Muscle of arm (tissue), 14 donors: ENCODE results near the gene RAB28. TPM values are rescaled to one million over a fixed set of nuclear protein-coding genes. Genes with fewer than 3 reads are reported as not detected.

Source experiments
- DNase-seq: peaks from one replicate; pipeline ENCODE4 v3.0.0-alpha.2; 2013
- long read RNA-seq, 11 donors: transcript quantifications; one replicate each; lab custom pipeline, GENCODE V29; 2026
- polyA plus RNA-seq, 12 donors: library from polyadenylated mRNA; unstranded; fragments of 120-200 nt; gene quantifications; one replicate each; pipeline ENCODE4 v1.2.1, GENCODE V29; 2013; ENCODE audit not compliant: insufficient read length in 12 of 12

RAB28 gene
- polyA plus RNA-seq: 10 to 100 TPM in 11 of 12 donors, not detected in 1; 13.4 to 22.8 (median 18.8) TPM
- long read RNA-seq, donor 1, partial matches to known transcripts: 0 of 2 reads
- long read RNA-seq, donor 1, other reads (novel, unspliced or antisense): 0 of 2 reads
- long read RNA-seq, donor 2, transcript RAB28-202 (7 exons, 1,715 nt): major isoform, 7 of 16 reads
- long read RNA-seq, donor 2, partial matches to known transcripts: 5 of 16 reads
- long read RNA-seq, donor 2, other reads (novel, unspliced or antisense): 0 of 16 reads
- long read RNA-seq, donor 3: 0 reads
- long read RNA-seq, donor 4, partial matches to known transcripts: 0 of 2 reads
- long read RNA-seq, donor 4, other reads (novel, unspliced or antisense): 0 of 2 reads
- long read RNA-seq, donor 5, partial matches to known transcripts: 7 of 14 reads
- long read RNA-seq, donor 5, other reads (novel, unspliced or antisense): 0 of 14 reads
- long read RNA-seq, donor 6, transcript RAB28-202 (7 exons, 1,715 nt): major isoform, 5 of 5 reads
- long read RNA-seq, donor 6, partial matches to known transcripts: 0 of 5 reads
- long read RNA-seq, donor 6, other reads (novel, unspliced or antisense): 0 of 5 reads
- long read RNA-seq, donor 7, partial matches to known transcripts: 0 of 1 reads
- long read RNA-seq, donor 7, other reads (novel, unspliced or antisense): 0 of 1 reads
- long read RNA-seq, donor 8, partial matches to known transcripts: 6 of 9 reads
- long read RNA-seq, donor 8, other reads (novel, unspliced or antisense): 0 of 9 reads
- long read RNA-seq, donor 9, partial matches to known transcripts: 0 of 2 reads
- long read RNA-seq, donor 9, other reads (novel, unspliced or antisense): 0 of 2 reads
- long read RNA-seq, donor 10, partial matches to known transcripts: 6 of 9 reads
- long read RNA-seq, donor 10, other reads (novel, unspliced or antisense): 0 of 9 reads
- long read RNA-seq, donor 11, transcript RAB28-202 (7 exons, 1,715 nt): major isoform, 8 of 14 reads
- long read RNA-seq, donor 11, partial matches to known transcripts: 6 of 14 reads
- long read RNA-seq, donor 11, other reads (novel, unspliced or antisense): 0 of 14 reads

DNA sequence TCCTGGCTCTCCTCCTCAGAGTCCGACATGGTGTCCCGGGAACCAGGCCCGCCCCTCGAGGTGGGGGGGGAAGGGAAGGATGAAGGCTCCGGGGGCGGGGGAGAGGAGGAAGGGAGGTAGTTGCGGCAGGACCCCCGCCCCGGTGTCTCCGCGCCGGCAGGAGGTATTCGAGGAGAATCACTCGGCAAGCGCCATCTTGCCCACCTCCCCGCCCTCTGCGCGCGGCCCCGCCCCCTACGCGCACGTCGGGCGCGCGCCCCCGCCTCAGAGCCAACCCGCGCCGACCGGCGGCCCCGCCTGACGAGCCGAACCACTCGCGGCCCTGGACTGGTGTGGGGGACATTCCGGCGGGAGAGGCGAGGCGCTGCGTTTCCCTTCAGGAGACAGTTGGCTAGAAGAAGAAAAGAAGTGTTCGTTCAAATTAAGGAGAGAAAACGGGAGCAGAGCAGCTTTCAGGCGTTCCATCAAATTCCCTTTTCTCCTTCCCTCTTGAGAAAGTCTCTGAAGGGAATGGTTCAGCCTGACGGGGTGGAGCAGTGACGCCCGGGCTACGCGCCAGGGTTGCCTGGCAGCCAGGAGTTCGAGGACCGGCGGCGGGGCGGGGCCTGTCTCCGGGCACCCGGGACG lies at the start of gene RAB28:
RAB28 (minus strand) TSS at position 219 of the 627 bp plus-strand sequence.
- peak; percentile 98 for DNase-seq

GRCh38 chr4:13531625-13531998 lies 47.5 kb upstream of the RAB28 start:
- no peak for DNase-seq

GRCh38 chr4:13530823-13531624 lies 46.9 kb upstream of the RAB28 start:
- no peak for DNase-seq

DNA sequence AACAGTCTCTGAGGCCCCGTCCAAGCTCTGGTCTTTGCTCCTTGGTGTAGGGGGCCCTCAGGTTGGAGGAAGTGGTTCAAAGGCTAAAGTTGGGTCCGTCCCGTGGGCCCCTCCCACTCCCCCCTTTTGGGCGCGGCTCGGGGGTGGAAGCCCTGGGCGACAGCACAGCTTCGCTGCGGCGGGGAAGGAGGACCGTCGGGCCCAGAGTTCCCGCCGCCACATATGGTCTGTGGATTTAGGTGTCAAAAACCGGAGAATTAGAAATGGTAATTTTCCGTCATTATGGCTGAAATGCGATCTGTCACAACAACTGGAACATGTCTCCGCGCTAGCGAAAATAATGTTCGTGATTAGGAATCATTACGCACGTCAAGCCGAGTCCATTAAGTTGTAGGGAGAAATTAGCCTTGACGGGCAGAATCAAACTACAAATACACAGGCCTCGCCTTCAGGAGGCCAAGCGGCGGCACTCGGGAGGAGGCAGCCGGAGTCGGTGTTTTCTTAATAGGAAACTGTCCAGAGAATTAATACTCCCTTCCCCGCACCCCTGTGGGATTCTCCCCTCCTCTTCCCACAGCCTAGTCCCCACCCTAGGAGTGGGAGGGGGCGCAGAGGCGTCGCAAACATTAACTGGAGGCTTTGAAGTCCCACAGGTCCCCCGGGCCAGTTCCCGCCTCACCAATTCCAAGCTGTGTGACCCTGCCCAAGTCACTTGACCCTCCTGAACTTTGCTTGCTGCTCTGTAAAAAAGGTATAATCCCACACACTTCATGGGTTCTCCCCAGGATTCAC lies 45.2 kb upstream of the RAB28 start:
- no peak for DNase-seq

GRCh38 chr4:13528821-13529127 lies 44.6 kb upstream of the RAB28 start:
- no peak for DNase-seq

DNA sequence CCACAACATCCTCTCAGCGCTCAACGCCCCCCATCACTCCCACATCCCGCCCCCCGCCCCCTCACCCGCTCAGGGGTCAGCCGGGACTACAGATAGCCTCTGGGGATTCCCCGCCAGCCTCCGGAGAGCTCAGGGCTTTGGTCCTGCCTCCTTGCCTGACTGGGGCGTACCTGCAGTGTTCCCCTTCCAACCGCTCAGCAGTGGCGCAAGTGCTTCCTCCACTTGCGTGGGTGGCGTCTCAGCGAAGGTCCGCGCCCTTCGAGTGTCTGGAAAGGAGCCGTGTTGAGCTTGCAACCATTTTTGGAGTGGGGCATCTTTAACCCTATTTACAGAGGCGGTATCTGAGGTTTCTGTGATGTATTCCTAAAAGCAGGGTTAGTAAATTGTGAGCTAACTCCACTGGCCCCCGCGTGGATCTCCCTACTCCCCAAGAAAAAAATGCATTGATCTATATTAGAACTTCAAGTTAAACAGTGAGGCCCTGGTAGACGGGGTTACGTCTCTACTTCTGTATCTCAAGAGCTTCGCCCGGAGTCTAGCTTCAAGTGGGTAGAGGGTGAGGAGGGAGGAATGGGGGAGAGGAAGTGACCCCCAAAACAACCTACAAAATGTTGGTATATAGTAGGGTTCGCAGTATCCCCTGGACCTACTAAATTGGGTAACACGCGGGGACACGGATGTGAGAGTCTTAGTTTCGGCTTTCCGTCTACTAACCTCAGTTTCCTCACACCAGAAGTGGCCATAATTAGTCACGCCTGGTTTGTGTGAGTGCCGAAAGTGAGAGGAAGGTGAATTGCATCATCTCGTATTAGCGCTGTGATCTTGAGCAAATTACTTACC lies 44.1 kb upstream of the RAB28 start:
- no peak for DNase-seq

GRCh38 chr4:13527192-13527980 lies 43.2 kb upstream of the RAB28 start:
- DNase-seq: no peak

DNA sequence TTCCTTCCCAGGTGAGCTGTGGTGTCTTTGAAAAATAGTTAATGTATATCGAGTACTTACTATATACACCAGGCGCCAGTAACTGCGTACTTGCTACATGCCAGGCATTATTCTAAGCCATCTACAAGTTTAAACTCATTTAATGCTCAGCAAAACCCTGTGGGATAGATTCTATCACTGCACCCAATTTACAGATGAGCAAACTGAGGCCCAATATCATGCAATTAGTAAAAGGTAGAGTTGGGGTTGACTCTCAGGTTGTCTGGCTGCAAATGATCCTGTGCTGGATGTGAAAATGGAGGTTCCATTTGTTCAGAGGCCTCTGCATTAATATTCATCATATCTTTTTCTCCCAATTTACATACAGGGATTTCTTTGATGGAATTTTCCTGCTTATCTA lies 42.5 kb upstream of the RAB28 start:
- DNase-seq: no peak

DNA sequence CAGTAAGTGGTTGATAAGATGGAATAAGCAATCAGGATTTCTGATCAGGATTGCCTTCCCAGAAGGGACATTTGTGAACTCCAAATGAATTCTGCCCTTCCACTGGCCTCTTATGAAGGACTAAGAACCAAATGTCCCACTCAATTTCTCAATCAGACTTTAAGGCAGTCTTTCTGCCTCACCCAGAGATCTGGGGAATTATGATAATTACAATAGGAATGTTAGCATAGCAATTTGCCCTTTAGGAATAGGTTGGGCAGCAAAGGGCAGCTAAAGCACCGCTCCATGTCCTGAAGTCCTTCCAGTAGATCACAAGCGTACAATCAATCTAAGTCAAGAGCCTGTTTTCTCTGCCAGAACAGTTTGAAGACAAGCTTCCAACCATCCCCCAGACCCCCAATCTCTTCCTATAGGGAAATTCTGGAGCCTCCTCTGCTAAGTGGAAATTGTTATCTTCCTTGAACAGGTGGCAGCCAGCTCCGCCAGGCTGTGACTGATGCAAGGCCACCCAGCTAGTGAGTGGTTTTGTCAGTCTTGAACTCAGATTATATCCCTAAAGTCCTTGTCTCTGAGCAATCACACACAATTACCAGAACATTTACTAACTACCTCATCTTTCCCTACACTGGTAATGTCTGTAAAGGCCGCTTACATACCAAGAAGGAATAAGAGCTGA lies 41.6 kb upstream of the RAB28 start:
- DNase-seq: no peak

DNA sequence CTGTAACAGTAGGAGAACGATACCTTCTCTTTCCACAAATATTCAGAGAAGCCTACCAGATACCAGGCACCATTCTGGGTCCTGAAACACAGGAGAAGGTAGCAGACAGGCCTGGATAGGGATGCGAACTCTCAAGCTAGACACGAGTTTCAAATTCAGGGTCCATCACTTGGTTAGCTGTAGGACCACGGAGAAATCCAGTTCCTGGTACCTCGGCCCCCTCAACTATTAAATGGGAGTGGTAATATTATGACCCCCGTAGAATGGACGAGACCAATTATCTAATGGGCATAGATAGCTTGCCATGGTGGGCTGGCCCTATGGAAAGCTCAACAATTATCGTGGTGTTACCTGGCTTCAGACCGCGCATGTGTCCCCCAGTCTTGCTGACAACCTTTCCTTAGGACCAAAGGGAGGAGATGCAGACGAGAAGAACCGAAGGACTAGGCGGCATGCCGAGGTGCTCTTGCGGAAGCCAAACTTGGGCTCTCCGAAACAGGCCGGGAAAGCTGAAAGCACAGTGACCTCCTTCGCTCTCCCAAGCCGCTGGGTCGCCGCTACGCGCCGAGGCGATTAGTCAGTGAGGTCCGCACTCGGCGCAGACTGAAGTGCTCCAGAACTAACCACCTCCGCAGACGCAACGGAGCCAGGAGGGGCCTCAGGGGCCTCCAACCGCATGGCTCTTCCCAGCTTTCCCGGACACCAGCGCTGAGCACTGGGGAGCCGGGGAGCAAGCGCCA lies 40.5 kb upstream of the RAB28 start:
- no peak for DNase-seq

- no peak for DNase-seq
These were observed 39.7 kb upstream of the RAB28 start for GRCh38 chr4:13523591-13524503.

DNA sequence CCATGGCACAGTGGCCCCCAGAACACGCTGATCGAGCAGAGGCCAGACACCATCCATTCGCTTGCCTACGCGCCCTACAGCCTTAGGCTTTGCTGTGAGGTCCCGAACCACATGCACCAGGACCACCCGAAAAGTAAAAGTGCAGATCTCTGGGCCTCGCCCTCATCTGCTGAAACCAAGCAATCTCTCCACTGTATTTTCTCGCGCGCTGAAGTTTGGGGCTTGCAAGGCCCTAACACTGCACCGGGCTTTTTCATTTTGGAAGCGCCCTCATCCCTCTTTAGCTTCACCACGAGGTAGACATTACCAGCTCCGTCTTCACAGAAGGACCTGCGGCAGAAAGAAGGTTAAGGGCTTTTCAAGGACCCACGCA lies 39.0 kb upstream of the RAB28 start:
- DNase-seq: no peak

- no peak for DNase-seq
These were observed 38.4 kb upstream of the RAB28 start for GRCh38 chr4:13522282-13523104.

DNA sequence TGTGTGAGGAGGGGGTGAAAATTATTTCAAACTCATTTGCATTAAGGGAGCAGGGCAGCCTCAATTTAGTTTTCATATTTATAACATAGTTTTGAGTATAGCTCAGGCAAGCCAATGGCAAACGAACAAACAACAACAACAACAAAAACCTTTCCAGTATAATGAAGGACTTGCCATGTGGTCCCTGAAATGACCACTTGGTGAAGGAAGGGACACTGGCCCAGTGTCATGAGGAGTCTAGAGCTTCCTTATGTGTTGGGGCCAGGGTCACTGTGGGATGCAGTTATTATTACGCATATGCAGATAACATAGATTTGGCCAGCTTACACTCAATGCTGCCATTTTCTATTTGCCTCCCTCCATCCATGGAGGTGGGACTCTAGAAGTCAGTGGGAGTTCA lies 36.9 kb upstream of the RAB28 start:
- no peak for DNase-seq

GRCh38 chr4:13516315-13516860 lies 32.2 kb upstream of the RAB28 start:
- no peak for DNase-seq
